Endothelial cell of hepatic sinusoid (primary cell): Measurements from ENCODE around the gene NPRL2.

Source experiments
- in situ Hi-C: cut with HindIII; loops from 2 replicates; pipeline ENCODE4 v1.10.0; 2017; ENCODE audit warnings: low sequenced_read_pairs

The NPRL2 gene

GRCh38 chr3:50330330-50330729 lies 20.2 kb downstream of the NPRL2 start:
- in situ Hi-C loops = no loop called here

DNA sequence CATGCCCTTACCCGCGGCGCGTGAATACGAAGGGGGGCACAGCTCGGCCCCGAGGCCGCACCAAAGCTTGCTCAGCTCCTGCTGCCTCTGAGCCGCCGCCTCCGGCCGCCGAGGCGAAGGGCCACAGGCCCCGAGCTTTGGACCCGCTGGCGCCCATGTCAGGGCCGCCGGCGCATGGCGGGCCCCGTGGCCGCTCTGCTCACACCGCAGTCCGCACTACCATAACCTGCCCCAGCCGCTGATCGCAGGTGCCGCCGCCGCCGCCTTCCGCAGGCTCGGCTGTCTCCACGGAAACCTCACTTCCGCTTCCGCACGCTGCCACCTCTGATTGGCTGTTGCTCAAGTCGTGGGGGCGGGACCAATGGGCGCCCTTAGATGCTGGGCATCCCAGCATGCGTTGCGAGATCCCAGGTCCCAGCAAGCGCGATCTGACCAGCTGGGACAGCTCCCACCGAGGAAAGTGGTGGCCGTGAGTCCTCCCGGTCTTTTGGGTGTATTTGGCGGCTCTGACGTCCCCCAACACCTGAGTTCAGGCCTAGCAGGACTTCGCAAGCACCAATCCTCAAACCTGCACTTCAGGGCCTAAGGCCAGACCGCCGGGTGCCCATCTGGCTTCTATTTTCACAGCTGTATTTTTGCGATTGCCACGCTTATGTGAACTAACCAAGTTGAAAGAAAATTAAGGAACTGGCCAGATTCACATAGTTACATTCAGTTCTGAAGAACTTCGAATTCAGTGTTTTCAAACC lies 22.5 kb downstream of the NPRL2 start, which contains the start of gene TUSC2:
TSS of gene TUSC2 (minus strand) at position 281 of the 749 bp plus-strand sequence. CDS start at position 157, 124 bp downstream.
- in situ Hi-C loops = loop anchor here (5.0 kb wide), 2 partner anchors 51 to 86 kb away; partner anchors contain the start of gene LSMEM2

- in situ Hi-C loops = loop anchor here (5.0 kb wide), 2 partner anchors 50 to 85 kb away; partner anchors contain the start of gene LSMEM2
Measured at GRCh38 chr3:50327129-50327528, 23.4 kb downstream of the NPRL2 start.

- in situ Hi-C loops = loop anchor here (5.0 kb wide), 2 partner anchors 49 to 84 kb away; partner anchors contain the start of gene LSMEM2
Measured at GRCh38 chr3:50326182-50326541, 24.4 kb downstream of the NPRL2 start.

DNA sequence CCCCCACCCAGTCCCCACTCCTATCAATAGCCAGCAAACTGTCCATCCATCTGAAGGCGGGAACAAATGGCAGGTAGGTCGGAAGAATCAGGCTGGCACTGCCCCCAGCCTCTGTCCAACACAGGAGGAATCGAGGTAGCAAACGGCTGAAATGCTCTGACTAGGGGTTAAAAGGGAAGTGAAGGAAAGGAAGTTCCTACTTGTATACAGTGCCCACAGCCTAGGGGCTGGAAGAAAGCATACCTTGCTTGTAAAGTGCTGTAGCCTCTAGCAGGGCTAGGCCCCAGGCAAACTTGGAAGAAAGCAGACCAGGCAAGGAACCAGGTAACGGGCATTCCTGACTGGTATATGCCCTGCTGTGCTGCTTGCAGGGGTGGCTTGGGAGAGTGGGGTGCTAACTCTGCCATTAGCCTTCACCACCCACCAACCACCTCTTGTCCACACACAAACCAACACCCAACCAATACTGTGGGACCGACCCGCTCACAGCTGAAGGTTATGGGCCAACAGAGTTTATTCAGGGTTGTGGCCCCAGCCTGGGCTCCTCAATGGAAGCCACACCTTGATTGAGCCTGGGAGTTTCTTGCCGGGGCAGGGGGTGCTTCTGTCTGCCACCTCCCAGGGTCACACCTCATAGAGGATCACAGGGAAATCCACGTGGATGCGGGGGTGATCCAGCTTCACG lies 24.9 kb downstream of the NPRL2 start:
- in situ Hi-C loops = loop anchor here (5.0 kb wide), 2 partner anchors 48 to 83 kb away; partner anchors contain the start of gene LSMEM2

DNA sequence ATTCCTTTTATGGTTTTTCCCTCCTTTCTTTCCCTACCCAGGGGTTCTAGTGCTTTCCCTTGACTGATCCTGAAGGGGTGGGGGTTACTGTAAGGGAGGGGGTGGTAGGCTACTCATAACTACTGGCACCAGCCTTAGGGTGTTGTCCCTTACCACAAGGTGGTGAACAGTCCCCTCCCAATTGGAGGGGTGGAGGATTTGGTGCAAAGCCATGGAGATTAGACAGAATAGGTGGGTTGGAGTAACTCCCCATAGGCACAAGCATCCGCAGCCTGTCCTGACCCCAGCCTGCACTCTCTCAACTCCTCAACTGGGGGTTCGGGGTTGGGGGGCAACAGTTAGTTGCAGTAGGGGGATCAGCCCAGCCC lies 25.5 kb downstream of the NPRL2 start:
- in situ Hi-C loops = loop anchor here (5.0 kb wide), 2 partner anchors 48 to 83 kb away; partner anchors contain the start of gene LSMEM2

DNA sequence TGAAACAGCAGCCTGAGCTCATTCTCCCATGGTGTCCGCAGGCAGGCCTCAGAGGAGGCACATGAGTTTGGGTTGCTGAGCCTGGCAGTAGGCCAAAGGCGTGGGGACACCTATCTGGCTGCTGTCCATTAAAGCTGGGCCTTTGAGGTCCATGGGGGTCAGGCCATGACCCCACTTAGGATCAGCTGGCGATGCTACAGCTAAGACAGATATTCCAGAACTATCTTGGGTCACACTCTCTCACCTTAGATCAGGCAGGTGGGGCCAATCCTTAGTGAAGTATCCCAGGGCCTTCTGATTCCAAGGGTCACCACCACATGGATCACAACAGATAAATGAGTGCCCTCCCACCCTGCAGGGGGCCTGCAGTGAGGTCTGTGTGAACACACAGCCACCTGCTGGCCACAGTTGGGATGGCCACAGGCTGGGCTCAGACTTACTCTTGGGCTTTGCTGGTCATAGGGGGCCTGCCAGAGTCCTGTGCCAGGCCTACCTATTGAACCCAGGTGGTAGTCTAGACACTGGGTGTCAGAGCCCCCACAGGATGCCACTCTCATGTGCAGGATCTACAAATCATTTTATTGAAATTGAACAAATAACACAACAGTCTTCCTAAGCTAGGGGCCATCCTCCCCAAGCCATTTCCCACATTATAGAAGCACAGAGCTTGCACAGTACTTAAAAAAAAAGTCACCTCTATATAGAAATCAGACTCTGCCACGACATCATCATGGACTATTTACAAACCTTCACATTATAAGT lies 26.0 kb downstream of the NPRL2 start:
- in situ Hi-C loops = loop anchor here (5.0 kb wide), 2 partner anchors 47 to 82 kb away; partner anchors contain the start of gene LSMEM2

DNA sequence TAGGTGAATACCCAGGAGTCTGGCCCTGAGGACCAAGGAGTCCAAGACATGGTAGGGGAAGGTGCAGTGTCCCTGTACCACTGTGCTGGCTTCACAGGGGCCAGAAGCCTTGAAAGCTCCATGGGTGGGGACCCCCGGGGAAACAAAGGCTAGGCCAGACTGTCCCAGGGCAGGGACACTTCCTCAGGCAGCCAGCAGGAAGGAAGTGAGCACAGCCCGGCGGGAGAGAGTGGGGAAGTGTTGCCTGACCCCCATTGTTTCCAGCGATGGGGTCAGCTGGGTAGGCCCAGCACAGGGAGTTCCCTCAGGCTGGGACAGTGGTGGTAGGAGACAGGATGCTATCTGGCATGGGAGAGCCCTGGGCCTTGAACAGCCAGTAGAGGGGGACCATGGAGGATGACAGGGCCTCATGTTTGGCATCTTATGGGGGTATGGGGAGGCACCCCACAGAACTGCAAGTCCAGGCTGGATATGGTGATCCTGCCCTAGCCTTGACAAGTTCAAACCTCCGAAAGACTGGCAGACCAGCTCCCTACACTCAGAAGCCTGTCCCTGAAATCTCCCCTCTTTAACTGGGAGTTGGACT lies 26.9 kb downstream of the NPRL2 start:
- in situ Hi-C loops = no loop called here

DNA sequence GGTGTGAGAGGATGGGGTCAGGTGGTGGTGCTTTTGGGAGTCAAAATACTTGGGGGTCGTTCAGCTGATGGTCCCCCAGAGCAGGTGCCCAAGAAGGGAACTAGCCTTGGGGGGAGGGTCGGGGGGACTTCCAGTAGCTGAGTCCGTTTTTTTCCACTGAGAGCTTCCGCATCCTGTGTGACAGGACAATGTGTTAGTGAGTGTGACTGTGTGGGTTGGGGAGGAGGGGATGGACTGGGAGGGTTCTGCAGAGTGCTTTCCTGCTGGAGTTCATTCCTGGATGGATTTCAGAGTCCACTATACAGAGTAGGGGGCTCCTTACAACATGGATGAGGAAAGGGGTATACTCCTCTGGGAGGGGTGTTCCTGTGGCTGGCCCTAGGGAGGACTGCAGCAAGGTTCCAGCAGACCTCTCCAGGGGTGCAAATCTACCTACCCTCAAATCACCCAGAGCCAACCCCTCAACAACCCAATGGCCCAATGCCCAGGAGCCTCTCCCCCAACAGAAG lies 27.4 kb downstream of the NPRL2 start:
- in situ Hi-C loops = no loop called here

DNA sequence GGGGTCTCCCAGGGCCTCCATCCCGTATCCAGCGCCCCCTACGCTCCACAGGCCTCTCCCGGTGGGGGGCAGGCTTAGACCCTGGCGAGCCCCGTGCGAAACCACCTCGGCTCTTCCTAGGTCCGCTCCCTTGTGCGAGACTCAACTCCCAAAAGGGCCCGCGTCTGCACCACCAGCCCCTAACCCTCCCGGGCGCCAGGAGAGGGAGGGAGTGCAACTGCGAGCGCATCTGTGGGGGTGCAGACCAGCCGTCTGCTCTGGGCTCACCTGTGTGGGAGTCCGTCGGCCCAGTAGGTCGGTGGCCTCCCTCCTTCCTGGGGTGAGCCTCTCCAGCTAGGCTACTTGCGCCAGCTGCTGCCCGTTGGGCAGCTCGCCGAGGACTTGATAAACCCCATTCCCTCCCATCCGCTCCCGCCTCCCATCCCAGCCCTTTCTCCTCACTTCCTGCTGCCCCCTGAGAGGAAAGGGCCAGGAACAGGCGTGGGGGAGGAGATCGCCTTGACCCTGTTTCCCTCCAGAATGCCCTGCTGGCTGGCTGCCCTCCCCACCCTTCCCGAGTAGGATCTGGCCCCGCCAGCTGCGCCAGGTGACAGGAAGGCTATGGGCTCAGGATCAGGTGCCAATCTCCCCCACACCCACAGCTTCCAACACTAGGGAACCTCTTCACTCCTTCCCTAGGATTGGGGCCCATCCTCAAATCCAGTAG lies 28.0 kb downstream of the NPRL2 start, which contains the start of gene HYAL2:
TSS of gene HYAL2 (minus strand) at position 360 of the 706 bp plus-strand sequence. CDS start 2,256 bp downstream, outside the sequence.
- in situ Hi-C loops = no loop called here

DNA sequence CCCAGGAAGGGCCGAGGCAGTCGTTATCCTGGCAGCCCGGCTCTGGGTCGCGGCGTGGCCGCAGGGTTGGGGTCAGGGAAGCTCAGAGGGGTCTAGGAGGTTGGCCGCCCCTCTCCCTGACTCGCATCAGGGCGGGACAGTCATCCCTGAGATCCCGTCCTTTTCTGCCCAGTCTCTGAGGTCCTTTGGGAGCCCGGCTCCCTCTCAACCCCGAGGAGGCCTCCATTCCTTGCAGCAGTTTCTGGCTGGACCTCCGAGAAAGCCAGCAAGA lies 28.5 kb downstream of the NPRL2 start:
- in situ Hi-C loops = no loop called here

- in situ Hi-C loops = no loop called here
Measured at GRCh38 chr3:50321336-50322114, 29.1 kb downstream of the NPRL2 start.

DNA sequence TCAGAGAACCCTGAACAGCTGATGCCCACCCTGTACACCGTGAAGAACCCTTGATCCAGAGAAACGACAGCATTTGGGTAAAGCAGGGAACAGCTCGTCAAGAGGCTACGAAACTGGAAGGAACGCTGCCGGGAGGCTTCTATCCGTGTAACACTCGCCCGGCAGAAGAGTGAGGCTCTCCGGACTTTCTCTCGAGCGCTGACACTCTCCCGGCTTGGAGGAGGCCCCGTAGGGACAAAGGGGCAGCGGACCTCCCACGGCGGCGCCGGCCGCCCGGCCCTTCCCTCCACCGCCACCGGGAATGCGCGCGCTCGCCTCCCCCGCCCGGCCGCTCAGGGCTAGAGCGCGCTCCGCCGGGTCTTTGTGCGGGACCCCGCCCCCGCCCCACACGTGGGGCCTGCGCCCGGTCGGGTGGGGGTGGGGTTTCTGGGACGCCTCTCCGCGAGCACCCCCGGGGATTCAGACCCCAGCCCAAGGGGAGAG lies 29.7 kb downstream of the NPRL2 start:
- in situ Hi-C loops = no loop called here

DNA sequence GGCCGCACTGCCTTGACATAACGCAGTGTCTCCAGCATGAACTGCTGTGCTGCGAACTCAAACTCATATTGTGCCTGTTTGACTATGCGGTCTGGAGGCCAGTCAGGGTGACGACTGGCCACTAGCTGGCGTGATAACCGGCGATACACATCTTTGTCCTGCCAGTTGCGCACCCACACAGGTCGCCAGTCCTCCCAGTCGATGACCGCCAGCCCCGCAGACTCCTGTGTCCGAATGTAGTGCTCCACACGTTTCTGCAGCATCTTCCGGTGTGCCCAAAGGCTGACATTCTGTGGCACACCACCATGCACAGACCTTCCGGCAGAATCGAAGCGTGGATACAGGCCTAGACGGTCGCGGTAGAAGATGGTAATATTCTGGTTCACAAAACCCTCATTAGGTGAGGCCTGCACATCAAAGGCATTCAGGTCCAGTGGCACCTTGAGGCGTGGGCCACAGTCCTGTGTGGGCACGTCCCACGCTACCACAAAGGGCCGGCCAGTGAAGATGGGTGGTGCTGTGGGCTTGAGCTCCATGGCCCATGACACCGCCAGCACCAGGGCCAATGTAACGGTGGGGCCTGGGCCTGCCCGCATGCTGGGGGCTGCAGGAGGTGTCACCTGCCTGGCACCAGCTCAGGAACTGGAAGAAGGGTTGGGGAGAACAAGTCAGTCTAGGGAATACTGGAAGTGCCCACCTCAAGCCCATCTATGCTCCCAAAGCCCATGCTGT lies 30.5 kb downstream of the NPRL2 start:
- in situ Hi-C loops = no loop called here

- in situ Hi-C loops = no loop called here
Measured at GRCh38 chr3:50319181-50319893, 31.2 kb downstream of the NPRL2 start.

GRCh38 chr3:50318615-50319014 lies 32.0 kb downstream of the NPRL2 start:
- in situ Hi-C loops = no loop called here

DNA sequence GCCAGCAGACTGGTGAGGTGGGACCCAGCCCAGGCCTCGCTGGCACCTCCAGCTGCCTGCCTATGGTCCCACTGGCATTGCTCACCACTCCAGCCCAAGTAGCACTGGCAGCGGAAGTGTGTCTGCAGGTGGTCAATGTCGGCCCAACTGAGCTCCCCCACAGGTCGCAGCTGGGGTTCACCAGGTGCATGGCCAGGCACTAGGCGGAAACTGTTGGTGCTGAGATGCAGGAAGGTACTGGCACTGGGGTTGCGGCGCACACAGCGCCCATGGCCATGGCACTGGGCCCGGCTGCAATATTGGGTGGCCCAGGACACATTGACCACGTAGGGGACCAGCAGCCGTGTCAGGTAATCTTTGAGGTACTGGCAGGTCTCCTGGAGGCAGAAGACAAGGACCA lies 32.4 kb downstream of the NPRL2 start:
- in situ Hi-C loops = no loop called here

- in situ Hi-C loops = no loop called here
Measured at GRCh38 chr3:50317300-50317699, 33.3 kb downstream of the NPRL2 start.
